A549 (cell line): ENCODE results near the gene LRRC47. TPM values are rescaled to one million over a fixed set of nuclear protein-coding genes. Genes with fewer than 3 reads are reported as not detected.

Experiments
- ATAC-seq, 2 experiments: fragments of 200-7000 bp in 1 of 2; fragments of >200 bp in 1 of 2; cut with Nextera tagmentation in 1 of 2; cut with Tn5 transposase in 1 of 2; 3 replicates each; pipeline versions ENCODE4 v1.8.0 to v1.9.1; 2018 to 2020; ENCODE audit warnings: mild to moderate bottlenecking in 1 of 2, moderate library complexity in 1 of 2
- CTCF ChIA-PET: fragments of 300-600 bp; sonication (Branson Sonifier 250); formaldehyde crosslinking; extraction: SDS; loops from one replicate; lab custom pipeline; 2021; ENCODE audit warnings: antibody characterized with exemption, inconsistent platforms; lab: Yijun Ruan, JAX
- POLR2A ChIA-PET: fragments of 350-600 bp; formaldehyde crosslinking; extraction: SDS; loops from one replicate; lab custom pipeline; 2021; ENCODE audit warnings: antibody characterized with exemption, inconsistent platforms; lab: Yijun Ruan, JAX
- DNase-seq, 2 experiments: peaks; one replicate each; pipeline versions ENCODE4 v3.0.0 to v3.0.0-alpha.2; 2011 to 2016; ENCODE audit warnings: low read depth in 1 of 2, low spot score in 1 of 2
- FAIRE-seq: peaks from 2 replicates; lab custom pipeline; 2011; peaks lifted over from hg19 to GRCh38; lab: Jason Lieb, UNC
- H3K27ac ChIP-seq, 2 experiments: fragments of >200 bp; sonication (Bioruptor Twin); formaldehyde crosslinking; 3 replicates each; pipeline ENCODE4 v1.5.1; 2016 to 2017
- H3K4me1 ChIP-seq: fragments of >200 bp; sonication (Bioruptor Twin); formaldehyde crosslinking; 3 replicates; pipeline ENCODE4 v1.6.1; 2016
- H3K4me2 ChIP-seq: fragments of >200 bp; sonication (Bioruptor Twin); formaldehyde crosslinking; 3 replicates; pipeline ENCODE4 v1.6.1; 2016
- H3K4me3 ChIP-seq: fragments of >200 bp; sonication (Bioruptor Twin); formaldehyde crosslinking; 3 replicates; pipeline ENCODE4 v1.5.1; 2016
- H3K9me3 ChIP-seq: fragments of >200 bp; sonication (Bioruptor Twin); formaldehyde crosslinking; 3 replicates; pipeline ENCODE4 v1.6.1; 2016
- ATOH8 ChIP-seq: fragments of 250-450 bp; sonication (Bioruptor Pico); IDR thresholded peaks from 2 replicates; pipeline ENCODE4 v1.5.0; 2020; ENCODE audit warnings: low read depth, mild to moderate bottlenecking, moderate library complexity
- CBX2 ChIP-seq: fragments of 200-600 bp; sonication (generic); IDR thresholded peaks from 2 replicates; pipeline ENCODE4 v1.6.1; 2016; ENCODE audit warnings: low read depth, mild to moderate bottlenecking, borderline replicate concordance
- CBX8 ChIP-seq: fragments of 200-600 bp; sonication (generic); IDR thresholded peaks from 2 replicates; pipeline ENCODE4 v1.6.1; 2016
- CHD4 ChIP-seq: fragments of 200-600 bp; sonication (generic); IDR thresholded peaks from 2 replicates; pipeline ENCODE4 v1.6.1; 2016; ENCODE audit warnings: antibody characterized with exemption, mild to moderate bottlenecking, borderline replicate concordance
- EP300 ChIP-seq, 2 experiments: fragments of >200 bp; sonication (Bioruptor Twin); formaldehyde crosslinking; IDR thresholded peaks; 2 replicates in 1 of 2; 3 replicates in 1 of 2; pipeline ENCODE4 v1.6.1; 2016 to 2017
- FOSB ChIP-seq: fragments of 250-450 bp; sonication (Bioruptor Pico); IDR thresholded peaks from 2 replicates; pipeline ENCODE4 v1.5.0; 2020; ENCODE audit warnings: mild to moderate bottlenecking, moderate library complexity
- HDAC2 ChIP-seq: fragments of 200-600 bp; sonication (generic); IDR thresholded peaks from 2 replicates; pipeline ENCODE4 v1.6.1; 2016
- HEYL ChIP-seq: fragments of 250-450 bp; sonication (Bioruptor Pico); IDR thresholded peaks from 2 replicates; pipeline ENCODE4 v1.8.0; 2021; ENCODE audit warnings: mild to moderate bottlenecking, moderate library complexity
- HOXB5 ChIP-seq: fragments of 250-450 bp; sonication (Bioruptor Pico); IDR thresholded peaks from 2 replicates; pipeline ENCODE4 v1.5.0; 2020; ENCODE audit warnings: mild to moderate bottlenecking, moderate library complexity
- JUNB ChIP-seq: fragments of >200 bp; sonication (Bioruptor Twin); formaldehyde crosslinking; IDR thresholded peaks from 2 replicates; pipeline ENCODE4 v1.6.1; 2016
- MAFK ChIP-seq: fragments of 450-650 bp; IDR thresholded peaks from 2 replicates; pipeline ENCODE4 v1.6.1; 2014; ENCODE audit not compliant: partially characterized antibody
- MAZ ChIP-seq: fragments of 150-350 bp; IDR thresholded peaks from 2 replicates; pipeline ENCODE4 v1.6.1; 2014; ENCODE audit warnings: antibody characterized with exemption, low read depth, low read length, borderline replicate concordance
- MYC ChIP-seq: IDR thresholded peaks from 2 replicates; pipeline ENCODE4 v1.6.1; 2012; ENCODE audit warnings: mild to moderate bottlenecking, inconsistent platforms, low read length, improper control_type of control experiment, borderline replicate concordance
- NFE2L2 ChIP-seq: fragments of 150-350 bp; conservative IDR thresholded peaks from 2 replicates; pipeline ENCODE4 v1.6.1; 2014; ENCODE audit warnings: low read length
- PHF8 ChIP-seq: fragments of 200-600 bp; sonication (generic); IDR thresholded peaks from 2 replicates; pipeline ENCODE4 v1.6.1; 2016; ENCODE audit warnings: low read depth, mild to moderate bottlenecking, antibody characterized with exemption, moderate library complexity, borderline replicate concordance
- RAD21 ChIP-seq, 2 experiments: fragments of >200 bp in 1 of 2; sonication (Bioruptor Twin) in 1 of 2; formaldehyde crosslinking in 1 of 2; IDR thresholded peaks in 1 of 2; conservative IDR thresholded peaks in 1 of 2; 2 replicates in 1 of 2; 3 replicates in 1 of 2; pipeline ENCODE4 v1.6.1; 2012 to 2018; ENCODE audit warnings: inconsistent platforms in 1 of 2
- RCOR1 ChIP-seq: fragments of 150-350 bp; IDR thresholded peaks from 2 replicates; pipeline ENCODE4 v1.6.1; 2014; ENCODE audit warnings: antibody characterized with exemption, low read length, low read depth
- RFX5 ChIP-seq: fragments of 450-650 bp; IDR thresholded peaks from 2 replicates; pipeline ENCODE4 v1.7.1; 2014; ENCODE audit warnings: antibody characterized with exemption, mild to moderate bottlenecking, moderate library complexity
- RNF2 ChIP-seq: fragments of 200-600 bp; sonication (generic); IDR thresholded peaks from 2 replicates; pipeline ENCODE4 v1.6.1; 2016; ENCODE audit warnings: low read depth, mild to moderate bottlenecking, antibody characterized with exemption, moderate library complexity, borderline replicate concordance
- SMC3 ChIP-seq: fragments of >200 bp; sonication (Bioruptor Twin); formaldehyde crosslinking; IDR thresholded peaks from 3 replicates; pipeline ENCODE4 v1.6.1; 2018; ENCODE audit warnings: inconsistent platforms
- SREBF2 ChIP-seq: fragments of 450-650 bp; IDR thresholded peaks from 2 replicates; pipeline ENCODE4 v1.6.1; 2014; ENCODE audit warnings: mild to moderate bottlenecking, moderate library complexity
- TFCP2L1 ChIP-seq: fragments of 250-450 bp; sonication (Bioruptor Pico); IDR thresholded peaks from 2 replicates; pipeline ENCODE4 v1.5.0; 2021; ENCODE audit warnings: mild to moderate bottlenecking
- TP53 ChIP-seq: fragments of 250-450 bp; sonication (Bioruptor Pico); IDR thresholded peaks from 2 replicates; pipeline ENCODE4 v1.5.0; 2021; ENCODE audit warnings: mild to moderate bottlenecking, moderate library complexity
- ZC3H11A ChIP-seq: fragments of 450-650 bp; IDR thresholded peaks from 2 replicates; pipeline ENCODE4 v1.6.1; 2014; ENCODE audit warnings: antibody characterized with exemption, mild to moderate bottlenecking
- ZNF302 ChIP-seq: fragments of 250-450 bp; sonication (Bioruptor Pico); IDR thresholded peaks from 2 replicates; pipeline ENCODE4 v1.9.0; 2021; ENCODE audit warnings: inconsistent platforms, mild to moderate bottlenecking, moderate library complexity
- WGBS: methylation state at CpG from one replicate; pipeline ENCODE4 v1.1.6; 2017; ENCODE audit errors: missing lambda C conversion rate; 5-methylcytosine and 5-hydroxymethylcytosine counted together
- polyA plus RNA-seq, 4 experiments: library from polyadenylated mRNA; depleted of rRNA in 3 of 4; stranded (reverse); fragments of >200 nt; fragmentation: RNase III in 1 of 4; extraction: RNeasy Plus Mini Kit Qiagen cat#74134 plus additional on column Dnase treatment in 1 of 4; gene quantifications; 2 replicates in 3 of 4; 3 replicates in 1 of 4; pipeline ENCODE4 v1.2.3, GENCODE V29; 2011 to 2017
- TF ChIP-seq, protein P1 (sequence below): IDR thresholded peaks from 2 replicates; pipeline ENCODE4 v1.6.1; 2012
- TF ChIP-seq, protein P2 (sequence below): fragments of >200 bp; sonication (Bioruptor Twin); formaldehyde crosslinking; IDR thresholded peaks from 2 replicates; pipeline ENCODE4 v1.6.1; 2016
- TF ChIP-seq, protein P3 (sequence below): fragments of 450-650 bp; IDR thresholded peaks from 2 replicates; pipeline ENCODE4 v1.6.1; 2014; ENCODE audit warnings: antibody characterized with exemption

Gene LRRC47
- polyA plus RNA-seq, 2 of the 4 experiments (the other 2 are of a cell fraction), result 28.5 to 41.6 TPM

- 86% methylated on average over 14 of the region's 25 CpGs for WGBS
- FAIRE-seq (no peak), ATAC-seq (no peak), DNase-seq (no peak)
- no peaks in the 10 kb centered on the region for H3K9me3 ChIP-seq
- H3K4me2 ChIP-seq, result peak overlapping the region; percentile 78
- H3K4me3 ChIP-seq, result no peak overlapping the region
- ChIA-PET POLR2A (no interaction called here), CTCF (no interaction called here)
- H3K4me1 ChIP-seq, result peaks cover 5% of the 10 kb centered on the region; the same call in 2 of the 3 replicates
- TF ChIP-seq SREBF2, result no peak
- TF ChIP-seq, protein P1, sequence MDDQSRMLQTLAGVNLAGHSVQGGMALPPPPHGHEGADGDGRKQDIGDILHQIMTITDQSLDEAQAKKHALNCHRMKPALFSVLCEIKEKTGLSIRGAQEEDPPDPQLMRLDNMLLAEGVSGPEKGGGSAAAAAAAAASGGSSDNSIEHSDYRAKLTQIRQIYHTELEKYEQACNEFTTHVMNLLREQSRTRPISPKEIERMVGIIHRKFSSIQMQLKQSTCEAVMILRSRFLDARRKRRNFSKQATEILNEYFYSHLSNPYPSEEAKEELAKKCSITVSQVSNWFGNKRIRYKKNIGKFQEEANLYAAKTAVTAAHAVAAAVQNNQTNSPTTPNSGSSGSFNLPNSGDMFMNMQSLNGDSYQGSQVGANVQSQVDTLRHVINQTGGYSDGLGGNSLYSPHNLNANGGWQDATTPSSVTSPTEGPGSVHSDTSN, result no peak
- no peak for TF ChIP-seq ZC3H11A
- no peak for TF ChIP-seq MAZ
- TF ChIP-seq RFX5, result no peak
- no peak for TF ChIP-seq FOSB (CRISPR knock-in tag)
- no peak for TF ChIP-seq CHD4
- no peak for TF ChIP-seq HOXB5 (CRISPR knock-in tag)
- no peak for TF ChIP-seq ATOH8 (CRISPR knock-in tag)
- TF ChIP-seq TP53 (CRISPR knock-in tag), result no peak
- TF ChIP-seq, protein P2, sequence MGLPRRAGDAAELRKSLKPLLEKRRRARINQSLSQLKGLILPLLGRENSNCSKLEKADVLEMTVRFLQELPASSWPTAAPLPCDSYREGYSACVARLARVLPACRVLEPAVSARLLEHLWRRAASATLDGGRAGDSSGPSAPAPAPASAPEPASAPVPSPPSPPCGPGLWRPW, result no peak
- no peak for TF ChIP-seq HDAC2
- no peak for TF ChIP-seq ZNF302 (CRISPR knock-in tag)
- TF ChIP-seq CBX8, result no peak
- no peak for TF ChIP-seq CBX2
- TF ChIP-seq RNF2, result no peak
- no peak for TF ChIP-seq HEYL (CRISPR knock-in tag)
- TF ChIP-seq, protein P3, sequence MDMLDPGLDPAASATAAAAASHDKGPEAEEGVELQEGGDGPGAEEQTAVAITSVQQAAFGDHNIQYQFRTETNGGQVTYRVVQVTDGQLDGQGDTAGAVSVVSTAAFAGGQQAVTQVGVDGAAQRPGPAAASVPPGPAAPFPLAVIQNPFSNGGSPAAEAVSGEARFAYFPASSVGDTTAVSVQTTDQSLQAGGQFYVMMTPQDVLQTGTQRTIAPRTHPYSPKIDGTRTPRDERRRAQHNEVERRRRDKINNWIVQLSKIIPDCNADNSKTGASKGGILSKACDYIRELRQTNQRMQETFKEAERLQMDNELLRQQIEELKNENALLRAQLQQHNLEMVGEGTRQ, result no peak
- H3K27ac ChIP-seq, result no peak overlapping the region
Measured at GRCh38 chr1:3745590-3746381, 50.5 kb downstream of the LRRC47 start.

DNA sequence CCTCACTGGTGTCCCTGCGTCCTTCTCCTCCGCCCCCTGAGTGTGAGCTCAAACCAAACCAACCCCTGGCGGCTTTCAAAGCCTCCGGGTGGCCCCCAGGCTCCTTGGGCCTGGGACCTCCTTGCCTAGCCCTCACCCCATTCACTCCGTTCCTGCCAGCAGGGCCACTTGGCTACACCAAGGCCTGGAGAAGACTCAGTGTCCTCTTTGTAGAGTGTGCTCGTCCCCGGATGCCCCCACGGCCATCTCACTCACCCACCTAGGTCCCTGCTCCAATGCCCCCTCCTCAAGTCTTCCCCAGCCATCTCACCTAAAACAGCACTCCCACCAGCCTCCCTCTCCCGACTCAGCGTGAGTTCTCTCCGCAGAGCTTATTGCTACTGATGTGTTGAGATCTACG is 51.2 kb downstream of the LRRC47 start:
- H3K4me1 ChIP-seq, result peaks cover 5% of the 10 kb centered on the region; the same call in 2 of the 3 replicates
- FAIRE-seq (no peak), DNase-seq (no peak), ATAC-seq (no peak)
- CTCF ChIA-PET, result no interaction called here
- H3K27ac ChIP-seq, result no peak overlapping the region
- no peak overlapping the region for H3K4me2 ChIP-seq
- no peak overlapping the region for H3K4me3 ChIP-seq
- WGBS, result 98% methylated on average over 9 of the region's 12 CpGs
- TF ChIP-seq NFE2L2 (no peak), RCOR1 (no peak), MAZ (no peak), SMC3 (no peak), CBX2 (no peak), PHF8 (no peak), MYC (no peak), JUNB (no peak), TFCP2L1 (CRISPR knock-in tag) (no peak), RAD21 (conservative IDR thresholded peaks at IDR 0.05 in 1 of 2, IDR thresholded peaks at IDR 0.05 in 1 of 2) (no peak), HEYL (CRISPR knock-in tag) (no peak), EP300 (IDR thresholded peaks at IDR 0.05) (no peak), MAFK (no peak)
- TF ChIP-seq, protein P3, result no peak
- TF ChIP-seq, protein P2, result no peak
- POLR2A ChIA-PET, result no interaction called here
- no peaks in the 10 kb centered on the region for H3K9me3 ChIP-seq
